ENCODE measurements around the gene FBXL7. TPM values are rescaled to one million over a fixed set of nuclear protein-coding genes. Genes with fewer than 3 reads are reported as not detected.
A peak's percentile ranks its signal among the peaks of the same experiment; 100 is the strongest.

FBXL7 gene
- total RNA-seq, 1 donor from 2014 or later = 12.3 TPM

- H3K4me1 Mint-ChIP-seq = peaks cover 27% of the 10 kb centered on the region
- Histone ChIP-seq H3K4me1 (peaks cover 7% of the 10 kb centered on the region), H3K27ac (no peak overlapping the region), H4K20me1 (ENCODE audit: low read depth) (no peaks in the 10 kb centered on the region), H3F3A (ENCODE audit: low read depth) (no peaks in the 10 kb centered on the region), H3K4me2 (peak overlapping the region; percentile 22), H3K4me3 (no peak overlapping the region), H3K9ac (no peak overlapping the region), H3K79me2 (ENCODE audit: low read depth) (peaks cover 15% of the 10 kb centered on the region), H2AFZ (replicated peaks) (no peak overlapping the region), H3K9me3 (ENCODE audit: low read depth) (no peaks in the 10 kb centered on the region), H3K36me3 (no peaks in the 10 kb centered on the region), H3K27me3 (no peaks in the 10 kb centered on the region)
- no peaks in the 10 kb centered on the region for H3K9me3 Mint-ChIP-seq
- H3K27me3 Mint-ChIP-seq (ENCODE audit: insufficient read depth, low read depth) = no peaks in the 10 kb centered on the region
- TF ChIP-seq EZH2phosphoT487 (IDR thresholded peaks at IDR 0.05) = no peak
- TF ChIP-seq EZH2 (IDR thresholded peaks at IDR 0.05) = no peak
- TF ChIP-seq CTCF (IDR thresholded peaks at IDR 0.05) = no peak
- no peaks in the 10 kb centered on the region for H3K36me3 Mint-ChIP-seq
- DNase-seq (ENCODE audit: low spot score) = no peak
- H3K4me3 Mint-ChIP-seq = no peak overlapping the region
- no peak overlapping the region for H3K27ac Mint-ChIP-seq
These were observed 285.6 kb downstream of the FBXL7 start for GRCh38 chr5:15785531-15785981.

GRCh38 chr5:15786326-15786725 lies 286.3 kb downstream of the FBXL7 start:
- Histone ChIP-seq H3K79me2 (ENCODE audit: low read depth) (peaks cover 10% of the 10 kb centered on the region), H3K9ac (no peak overlapping the region), H4K20me1 (ENCODE audit: low read depth) (no peaks in the 10 kb centered on the region), H3K27me3 (no peaks in the 10 kb centered on the region), H3K4me2 (no peak overlapping the region), H3K4me3 (no peak overlapping the region), H3K9me3 (ENCODE audit: low read depth) (no peaks in the 10 kb centered on the region), H3K36me3 (no peaks in the 10 kb centered on the region), H3K4me1 (peaks cover 7% of the 10 kb centered on the region), H3K27ac (no peak overlapping the region), H2AFZ (replicated peaks) (no peak overlapping the region), H3F3A (ENCODE audit: low read depth) (no peaks in the 10 kb centered on the region)
- Mint-ChIP-seq H3K9me3 (no peaks in the 10 kb centered on the region), H3K27ac (no peak overlapping the region), H3K4me1 (peaks cover 27% of the 10 kb centered on the region), H3K4me3 (no peak overlapping the region), H3K36me3 (no peaks in the 10 kb centered on the region), H3K27me3 (ENCODE audit: insufficient read depth, low read depth) (no peaks in the 10 kb centered on the region)
- no peak for DNase-seq (ENCODE audit: low spot score)
- TF ChIP-seq EZH2phosphoT487 (IDR thresholded peaks at IDR 0.05) (no peak), CTCF (IDR thresholded peaks at IDR 0.05) (no peak), EZH2 (IDR thresholded peaks at IDR 0.05) (no peak)

GRCh38 chr5:15786884-15787283 lies 286.9 kb downstream of the FBXL7 start:
- H3K27ac Mint-ChIP-seq = no peak overlapping the region
- H3K36me3 Mint-ChIP-seq = no peaks in the 10 kb centered on the region
- H3K4me3 ChIP-seq = no peak overlapping the region
- H4K20me1 ChIP-seq (ENCODE audit: low read depth) = no peaks in the 10 kb centered on the region
- no peaks in the 10 kb centered on the region for H3K36me3 ChIP-seq
- no peak overlapping the region for H3K9ac ChIP-seq
- H3K9me3 ChIP-seq (ENCODE audit: low read depth) = no peaks in the 10 kb centered on the region
- H3F3A ChIP-seq (ENCODE audit: low read depth) = no peaks in the 10 kb centered on the region
- no peak overlapping the region for H3K4me3 Mint-ChIP-seq
- H3K4me1 Mint-ChIP-seq = peaks cover 27% of the 10 kb centered on the region
- H3K9me3 Mint-ChIP-seq = no peaks in the 10 kb centered on the region
- no peak overlapping the region for H3K27ac ChIP-seq
- no peaks in the 10 kb centered on the region for H3K27me3 ChIP-seq
- H3K27me3 Mint-ChIP-seq (ENCODE audit: insufficient read depth, low read depth) = no peaks in the 10 kb centered on the region
- H3K4me2 ChIP-seq = no peak overlapping the region
- H3K4me1 ChIP-seq = peaks cover 7% of the 10 kb centered on the region
- no peak overlapping the region for H2AFZ ChIP-seq (replicated peaks)
- no peak for DNase-seq (ENCODE audit: low spot score)
- TF ChIP-seq CTCF (IDR thresholded peaks at IDR 0.05) (no peak), EZH2 (IDR thresholded peaks at IDR 0.05) (no peak), EZH2phosphoT487 (IDR thresholded peaks at IDR 0.05) (no peak)
- peaks cover 8% of the 10 kb centered on the region for H3K79me2 ChIP-seq (ENCODE audit: low read depth)
